H1 (cell line): Measurements from ENCODE around the gene MED31. TPM values are rescaled to one million over a fixed set of nuclear protein-coding genes. Genes with fewer than 3 reads are reported as not detected.
A peak's percentile ranks its signal among the peaks of the same experiment; 100 is the strongest.

Source experiments
- CTCF ChIA-PET: fragments of 300-600 bp; sonication (Branson Sonifier 250); formaldehyde crosslinking; loops from one replicate; lab custom pipeline; 2021; ENCODE audit not compliant: partially characterized antibody; lab: Charles Lee
- POLR2A ChIA-PET: fragments of 300-600 bp; sonication (Branson Sonifier 250); formaldehyde crosslinking; loops from one replicate; lab custom pipeline; 2021; ENCODE audit warnings: inconsistent platforms; ENCODE audit not compliant: partially characterized antibody; lab: Charles Lee
- DNase-seq, 2 experiments: peaks; one replicate each; pipeline versions ENCODE4 v3.0.0 to v3.0.0-alpha.2; 2010 to 2022; ENCODE audit warnings: low spot score in 2 of 2, low read depth in 1 of 2, mixed read lengths in 1 of 2
- FAIRE-seq: peaks from 2 replicates; lab custom pipeline; 2011; peaks lifted over from hg19 to GRCh38; lab: Jason Lieb, UNC
- H2AFZ ChIP-seq: 2 replicates; pipeline ENCODE4 v1.8.1; 2012; ENCODE audit warnings: low read length, inconsistent platforms
- H2AK5ac ChIP-seq: 2 replicates; pipeline ENCODE4 v1.6.1; 2013; ENCODE audit warnings: low read depth, low read length
- H2BK120ac ChIP-seq: replicated peaks from 2 replicates; pipeline ENCODE3; 2013; ENCODE audit warnings: low read depth, low read length, inconsistent platforms
- H2BK12ac ChIP-seq: 2 replicates; pipeline ENCODE4 v1.6.1; 2013; ENCODE audit warnings: low read depth, low read length
- H2BK15ac ChIP-seq: 2 replicates; pipeline ENCODE4 v1.6.1; 2013; ENCODE audit warnings: low read length
- H2BK20ac ChIP-seq: 2 replicates; pipeline ENCODE4 v1.6.1; 2013; ENCODE audit warnings: low read length
- H2BK5ac ChIP-seq: 2 replicates; pipeline ENCODE4 v1.6.1; 2013; ENCODE audit warnings: low read depth, low read length
- H3K14ac ChIP-seq: 2 replicates; pipeline ENCODE4 v1.6.1; 2013; ENCODE audit warnings: inconsistent platforms; ENCODE audit not compliant: insufficient read length
- H3K18ac ChIP-seq: 2 replicates; pipeline ENCODE4 v1.6.1; 2013; ENCODE audit warnings: low read length; ENCODE audit errors: extremely low read depth
- H3K23ac ChIP-seq: 2 replicates; pipeline ENCODE4 v1.6.1; 2013; ENCODE audit warnings: inconsistent platforms; ENCODE audit not compliant: insufficient read length
- H3K23me2 ChIP-seq: 2 replicates; pipeline ENCODE4 v1.6.1; 2013; ENCODE audit warnings: low read depth, low read length
- H3K27ac ChIP-seq: 2 replicates; pipeline ENCODE4 v1.6.1; 2011; ENCODE audit warnings: low read depth, low read length, inconsistent platforms
- H3K27me3 ChIP-seq, 4 experiments: replicated peaks in 1 of 4; 1 replicate in 1 of 4; 2 replicates in 3 of 4; pipeline versions ENCODE4 v1.6.1 to v1.8.1; 2011 to 2013; ENCODE audit warnings: low read length in 3 of 4, mild to moderate bottlenecking in 3 of 4, inconsistent platforms in 2 of 4, mixed read lengths in 2 of 4, moderate library complexity in 1 of 4; ENCODE audit not compliant: control insufficient read depth in 3 of 4, insufficient read depth in 3 of 4; ENCODE audit errors: extremely low read depth in 1 of 4
- H3K36me3 ChIP-seq, 4 experiments: 2 replicates each; pipeline versions ENCODE4 v1.6.1 to v1.8.1; 2011 to 2013; ENCODE audit warnings: mild to moderate bottlenecking in 4 of 4, low read length in 3 of 4, moderate library complexity in 2 of 4, control low read depth in 1 of 4, inconsistent platforms in 1 of 4; ENCODE audit not compliant: insufficient read depth in 4 of 4, control insufficient read depth in 2 of 4
- H3K4ac ChIP-seq: replicated peaks from 2 replicates; pipeline ENCODE3; 2013; ENCODE audit warnings: low read length, low read depth, mixed read lengths, inconsistent platforms; ENCODE audit not compliant: insufficient read length
- H3K4me1 ChIP-seq, 4 experiments: replicated peaks in 1 of 4; 1 replicate in 1 of 4; 2 replicates in 3 of 4; pipeline versions ENCODE4 v1.6.1 to v1.8.1; 2011 to 2013; ENCODE audit warnings: low read length in 3 of 4, inconsistent platforms in 2 of 4, mixed read lengths in 1 of 4; ENCODE audit not compliant: insufficient read depth in 4 of 4, control insufficient read depth in 3 of 4
- H3K4me2 ChIP-seq, 2 experiments: 2 replicates each; pipeline versions ENCODE4 v1.6.1 to v1.8.1; 2011 to 2013; ENCODE audit warnings: low read depth in 2 of 2, low read length in 2 of 2, control low read depth in 1 of 2, inconsistent platforms in 1 of 2, mild to moderate bottlenecking in 1 of 2; ENCODE audit not compliant: insufficient read depth in 1 of 2
- H3K4me3 ChIP-seq, 4 experiments: fragments of 200-600, 300-600 bp in 1 of 4; sonication (generic), shearing (Covaris generic), sonication (Bioruptor Twin) in 1 of 4; 2 replicates each; pipeline versions ENCODE4 v1.5.1 to v1.8.1; 2011 to 2016; ENCODE audit warnings: low read length in 4 of 4, low read depth in 3 of 4, control low read depth in 2 of 4, inconsistent platforms in 2 of 4, mild to moderate bottlenecking in 2 of 4, mixed read lengths in 1 of 4, moderate library complexity in 1 of 4; ENCODE audit not compliant: insufficient read depth in 2 of 4; ENCODE audit errors: extremely low read depth in 1 of 4
- H3K56ac ChIP-seq: replicated peaks from 2 replicates; pipeline ENCODE3; 2013; ENCODE audit warnings: low read depth, mild to moderate bottlenecking, mixed read lengths, low read length, inconsistent platforms; ENCODE audit not compliant: insufficient read length
- H3K79me1 ChIP-seq: 2 replicates; pipeline ENCODE4 v1.6.1; 2013; ENCODE audit warnings: low read depth, low read length, control low read depth
- H3K79me2 ChIP-seq, 2 experiments: 2 replicates each; pipeline versions ENCODE4 v1.6.1 to v1.8.1; 2012 to 2013; ENCODE audit warnings: low read length in 2 of 2, mild to moderate bottlenecking in 2 of 2, inconsistent platforms in 1 of 2; ENCODE audit not compliant: insufficient read depth in 2 of 2, control insufficient read depth in 1 of 2
- H3K9ac ChIP-seq, 4 experiments: replicated peaks in 1 of 4; 1 replicate in 1 of 4; 2 replicates in 3 of 4; pipeline versions ENCODE4 v1.6.1 to v1.8.1; 2011 to 2013; ENCODE audit warnings: low read depth in 3 of 4, low read length in 3 of 4, control low read depth in 2 of 4, mild to moderate bottlenecking in 2 of 4, moderate library complexity in 2 of 4, inconsistent platforms in 1 of 4; ENCODE audit errors: extremely low read depth in 1 of 4
- H3K9me3 ChIP-seq, 2 experiments: 2 replicates each; pipeline versions ENCODE4 v1.6.1 to v1.8.1; 2012 to 2013; ENCODE audit warnings: mild to moderate bottlenecking in 2 of 2, moderate library complexity in 2 of 2, control low read depth in 1 of 2, inconsistent platforms in 1 of 2, low read depth in 1 of 2, low read length in 1 of 2, mixed read lengths in 1 of 2; ENCODE audit not compliant: insufficient read depth in 2 of 2
- H4K20me1 ChIP-seq, 2 experiments: replicated peaks in 1 of 2; 2 replicates each; pipeline versions ENCODE3 to v1.8.1; 2011 to 2013; ENCODE audit warnings: inconsistent platforms in 2 of 2, low read length in 2 of 2, mild to moderate bottlenecking in 1 of 2; ENCODE audit not compliant: insufficient read depth in 2 of 2, control insufficient read depth in 1 of 2
- H4K5ac ChIP-seq: 2 replicates; pipeline ENCODE4 v1.6.1; 2013; ENCODE audit warnings: low read length, low read depth, mixed read lengths, inconsistent platforms; ENCODE audit not compliant: insufficient read length
- H4K8ac ChIP-seq: 2 replicates; pipeline ENCODE4 v1.8.0; 2013; ENCODE audit warnings: mild to moderate bottlenecking, moderate library complexity, low read length, inconsistent platforms; ENCODE audit not compliant: insufficient read depth; ENCODE audit errors: extremely low read depth
- H4K91ac ChIP-seq: replicated peaks from 2 replicates; pipeline ENCODE3; 2013; ENCODE audit warnings: low read length, mixed read lengths, inconsistent platforms; ENCODE audit not compliant: insufficient read length
- BACH1 ChIP-seq: IDR thresholded peaks from 2 replicates; pipeline ENCODE4 v1.6.1; 2012; ENCODE audit warnings: low read length, improper control_type of control experiment
- POLR2A ChIP-seq, 2 experiments: IDR thresholded peaks; 1 replicate in 1 of 2; 2 replicates in 1 of 2; pipeline ENCODE4 v1.6.1; 2011; ENCODE audit warnings: low read depth in 2 of 2, low read length in 2 of 2, mild to moderate bottlenecking in 2 of 2; ENCODE audit errors: control extremely low read depth in 1 of 2
- WGBS, 2 experiments: shearing (Covaris generic) in 1 of 2; methylation state at CpG; one replicate each; pipeline versions ENCODE4 v1.1.6 to v1.1.7; 2013 to 2015; ENCODE audit warnings: low lambda C conversion rate in 2 of 2, mixed read lengths in 2 of 2, inconsistent platforms in 1 of 2, low coverage in 1 of 2, missing lambda C conversion rate in 1 of 2; ENCODE audit not compliant: insufficient replicate concordance in 2 of 2, insufficient coverage in 1 of 2, insufficient read length in 1 of 2; ENCODE audit errors: extremely low coverage in 1 of 2, missing lambda C conversion rate in 1 of 2; 5-methylcytosine and 5-hydroxymethylcytosine counted together
- polyA plus RNA-seq, 7 experiments: library from polyadenylated mRNA; depleted of rRNA in 3 of 7; stranded (reverse) in 5 of 7; unstranded in 2 of 7; fragments of >200 nt in 5 of 7; fragments of 200-250 nt in 2 of 7; gene quantifications; 1 replicate in 5 of 7; 2 replicates in 1 of 7; 4 replicates in 1 of 7; pipeline versions ENCODE4 v1.2.1 to v1.2.3, GENCODE V29; 2011 to 2013; ENCODE audit warnings: missing spikeins in 2 of 7, mixed read lengths in 2 of 7
- total RNA-seq: library from RNA; stranded (reverse); fragmentation: NEBNext Ultra II Directional; extraction: Animal tissue kit (Norgen Biotek cat#: 25700); gene quantifications from 2 replicates; pipeline ENCODE4 v1.2.1, GENCODE V29; 2021
- TF ChIP-seq, protein P1 (sequence below): IDR thresholded peaks from 2 replicates; pipeline ENCODE4 v1.6.1; 2012; ENCODE audit warnings: low read length, inconsistent platforms

MED31 gene
- total and polyA plus RNA-seq, 2 of the 8 experiments (the other 6 are each of a cell fraction or from before 2014, with no cell fraction given) = 4.6 to 12.3 TPM

DNA sequence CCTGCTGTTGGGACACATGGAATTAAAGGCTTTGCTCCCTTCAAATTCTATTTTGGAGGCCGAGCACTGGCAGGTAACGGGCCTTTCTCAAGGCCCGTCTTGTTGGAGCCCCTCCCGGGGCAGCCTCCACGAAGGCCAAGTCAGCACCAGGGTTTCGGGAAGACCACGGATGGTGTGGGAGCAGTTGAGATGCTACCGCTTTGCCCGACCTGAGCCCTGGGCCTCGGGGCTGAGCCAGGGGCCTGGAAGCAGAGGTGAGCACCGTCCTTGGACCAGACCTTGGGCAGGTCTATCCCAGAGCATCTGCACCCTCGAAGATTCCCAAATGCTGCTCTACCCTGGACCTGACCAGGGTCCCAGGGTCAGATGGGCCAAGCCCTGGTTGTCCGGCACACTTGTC lies 23.2 kb upstream of the MED31 start:
- WGBS, 2 experiments = 91% methylated on average over 13 of the region's 13 CpGs; no CpG with 5 or more reads in 1 of the 2 experiments
- H3K4ac ChIP-seq = no peak overlapping the region

More for the DNA sequence above, 23.2 kb upstream of the MED31 start:
- Histone ChIP-seq H3K79me2 (no peaks in the 10 kb centered on the region), H3K27ac (no peak overlapping the region), H2AK5ac (no peak overlapping the region), H3K36me3 (no peaks in the 10 kb centered on the region), H3K56ac (no peak overlapping the region), H3K14ac (no peak overlapping the region), H3K23me2 (no peaks in the 10 kb centered on the region), H4K5ac (no peak overlapping the region), H3K4me2 (no peak overlapping the region), H4K20me1 (no peaks in the 10 kb centered on the region), H2BK20ac (no peak overlapping the region), H3K27me3 (no peaks in the 10 kb centered on the region), H3K4me3 (no peak overlapping the region), H3K18ac (no peak overlapping the region), H2BK120ac (no peak overlapping the region), H4K91ac (no peak overlapping the region), H4K8ac (peak overlapping the region; percentile 17; the same call in 1 of the 2 replicates), H3K79me1 (no peaks in the 10 kb centered on the region), H2BK5ac (no peak overlapping the region), H2BK15ac (no peak overlapping the region), H3K9me3 (no peaks in the 10 kb centered on the region), H2AFZ (no peak overlapping the region), H3K4me1 (no peaks in the 10 kb centered on the region; a peak in 1 of 7 replicates), H3K23ac (no peak overlapping the region), H2BK12ac (no peak overlapping the region), H3K9ac (no peak overlapping the region)
- DNase-seq (no peak), FAIRE-seq (no peak)
- ChIA-PET POLR2A (no interaction called here), CTCF (interaction anchor here (1.1 to 1.3 kb wide), 3 partner anchors 27 to 169 kb away, joined by 3 to 4 read pairs (median 4); no protein-coding TSS in a partner anchor)
- TF ChIP-seq, protein P1, sequence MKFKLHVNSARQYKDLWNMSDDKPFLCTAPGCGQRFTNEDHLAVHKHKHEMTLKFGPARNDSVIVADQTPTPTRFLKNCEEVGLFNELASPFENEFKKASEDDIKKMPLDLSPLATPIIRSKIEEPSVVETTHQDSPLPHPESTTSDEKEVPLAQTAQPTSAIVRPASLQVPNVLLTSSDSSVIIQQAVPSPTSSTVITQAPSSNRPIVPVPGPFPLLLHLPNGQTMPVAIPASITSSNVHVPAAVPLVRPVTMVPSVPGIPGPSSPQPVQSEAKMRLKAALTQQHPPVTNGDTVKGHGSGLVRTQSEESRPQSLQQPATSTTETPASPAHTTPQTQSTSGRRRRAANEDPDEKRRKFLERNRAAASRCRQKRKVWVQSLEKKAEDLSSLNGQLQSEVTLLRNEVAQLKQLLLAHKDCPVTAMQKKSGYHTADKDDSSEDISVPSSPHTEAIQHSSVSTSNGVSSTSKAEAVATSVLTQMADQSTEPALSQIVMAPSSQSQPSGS = no peak
- TF ChIP-seq POLR2A (IDR thresholded peaks at IDR 0.05; ENCODE audit: control extremely low read depth in 1 of 2, low read depth in 2 of 2, low read length in 2 of 2) (no peak), BACH1 (no peak)
